ENCODE data around the gene DEFB124. TPM values are rescaled to one million over a fixed set of nuclear protein-coding genes. Genes with fewer than 3 reads are reported as not detected.
"Not testable (repeated sequence)": the region's sequence is repeated elsewhere in the genome, so short reads cannot be mapped to it uniquely, and the experiment has no call there.

Gene DEFB124
- total RNA-seq, result not detected

- DNase-seq, result no peak
- no peak within 1 kb of the TSS for H3K4me3 Mint-ChIP-seq
- CTCF ChIA-PET, result interaction anchor here (0.9 to 1.1 kb wide), 3 partner anchors 8 to 28 kb away, joined by 3 to 4 read pairs (median 3); no protein-coding TSS in a partner anchor
Observed at GRCh38 chr20:31474758-31475427, at the start of gene DEFB124, which contains the start of gene REM1. DEFB124 (minus strand) TSS chr20:31475127; CDS start chr20:31473013, 2,114 bp downstream. REM1 (plus strand) TSS chr20:31475288; CDS start chr20:31476446, 1,158 bp downstream.

DNA sequence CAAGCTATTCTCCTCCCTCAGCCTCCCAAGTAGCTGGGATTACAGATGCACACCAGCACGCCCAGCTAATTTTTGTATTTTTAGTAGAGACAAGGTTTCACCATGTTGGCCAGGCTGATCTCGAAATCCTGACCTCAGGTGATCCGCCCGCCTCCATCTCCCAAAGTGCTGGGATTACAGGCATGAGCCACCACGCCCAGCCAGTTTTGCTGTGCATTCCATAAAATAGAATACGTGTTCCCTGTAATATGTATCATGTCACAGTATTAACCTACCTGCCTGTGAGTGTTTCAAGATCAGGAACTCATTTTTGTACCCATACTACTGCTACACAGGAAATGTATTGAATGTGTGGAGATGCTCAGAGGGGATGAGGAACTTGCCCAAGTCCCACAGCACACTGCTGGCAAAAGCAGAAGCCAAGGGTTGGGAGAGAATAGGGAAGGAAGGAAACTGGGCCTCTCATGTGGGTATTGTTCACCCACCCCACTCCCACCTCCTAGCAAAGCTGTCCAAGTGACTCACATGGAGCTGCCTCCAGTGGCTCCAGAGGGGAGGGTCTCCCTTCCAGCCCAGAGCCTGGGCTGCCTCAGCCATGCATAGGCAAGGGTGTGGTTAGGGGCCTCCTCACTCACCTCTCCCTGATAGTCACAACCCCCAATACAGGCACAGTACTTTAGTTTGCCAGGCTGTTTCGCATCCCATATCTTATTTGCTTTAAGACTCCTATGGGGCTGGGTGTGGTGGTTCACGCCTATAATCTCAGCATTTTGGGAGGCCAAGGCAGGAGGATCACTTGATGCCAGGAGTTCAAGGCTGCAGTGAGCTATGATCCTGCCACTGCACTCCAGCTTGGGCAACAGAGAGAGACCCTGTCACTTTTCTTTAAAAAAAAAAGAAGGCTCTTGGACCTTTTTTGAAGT is 48.7 kb upstream of the DEFB124 start:
- CTCF ChIA-PET, result interaction anchor here (1.2 to 1.5 kb wide), 2 partner anchors 8 to 89 kb away, joined by 4 to 6 read pairs; no protein-coding TSS in a partner anchor
- POLR2A ChIA-PET, result interaction anchor here (0.7 kb wide), 1 partner anchor 18 kb away, joined by 3 read pairs; no protein-coding TSS in a partner anchor
- H3K4me3 Mint-ChIP-seq, result no peak overlapping the region
- peaks cover 39% of the 10 kb centered on the region for H3K4me1 Mint-ChIP-seq
- no peak for DNase-seq
- H3K27me3 Mint-ChIP-seq, result no peaks in the 10 kb centered on the region
- H3K27ac Mint-ChIP-seq, result no peak overlapping the region
- H3K36me3 Mint-ChIP-seq (ENCODE audit: low read depth), result peaks cover 36% of the 10 kb centered on the region
- H3K9me3 Mint-ChIP-seq, result no peaks in the 10 kb centered on the region

More at GRCh38 chr20:31474758-31475427, at the start of gene DEFB124, which contains the start of gene REM1:
- Mint-ChIP-seq H3K27me3 (peaks cover 38% of the 10 kb centered on the region), H3K4me1 (peaks cover 2% of the 10 kb centered on the region), H3K9me3 (peaks cover 4% of the 10 kb centered on the region), H3K36me3 (ENCODE audit: low read depth) (peaks cover 2% of the 10 kb centered on the region), H3K27ac (no peak within 1 kb of the TSS)
- POLR2A ChIA-PET, result no interaction called here

GRCh38 chr20:31522731-31523130 is 47.8 kb upstream of the DEFB124 start:
- Mint-ChIP-seq H3K27ac (no peak overlapping the region), H3K27me3 (no peaks in the 10 kb centered on the region), H3K9me3 (no peaks in the 10 kb centered on the region), H3K4me1 (peaks cover 39% of the 10 kb centered on the region), H3K36me3 (ENCODE audit: low read depth) (peaks cover 36% of the 10 kb centered on the region), H3K4me3 (no peak overlapping the region)
- DNase-seq, result no peak
- POLR2A ChIA-PET, result interaction anchor here (0.7 kb wide), 1 partner anchor 19 kb away, joined by 3 read pairs; no protein-coding TSS in a partner anchor
- CTCF ChIA-PET, result interaction anchor here (0.6 to 1.5 kb wide), 5 partner anchors 9 to 194 kb away, joined by 3 to 6 read pairs (median 4); no protein-coding TSS in a partner anchor

- H3K27me3 Mint-ChIP-seq, H3K4me3 Mint-ChIP-seq, DNase-seq, H3K9me3 Mint-ChIP-seq, H3K27ac Mint-ChIP-seq, POLR2A ChIA-PET: not testable (repeated sequence)
- peaks cover 21% of the 10 kb centered on the region for H3K36me3 Mint-ChIP-seq (ENCODE audit: low read depth)
- H3K4me1 Mint-ChIP-seq, result peaks cover 39% of the 10 kb centered on the region
- CTCF ChIA-PET, result interaction anchor here (0.6 to 2.0 kb wide), 8 partner anchors 16 to 92 kb away, joined by 3 to 9 read pairs (median 4); no protein-coding TSS in a partner anchor
Observed at GRCh38 chr20:31521267-31521666, 46.3 kb upstream of the DEFB124 start.

GRCh38 chr20:31517373-31517772 is 42.4 kb upstream of the DEFB124 start:
- Mint-ChIP-seq H3K4me3 (no peak overlapping the region), H3K4me1 (peaks cover 28% of the 10 kb centered on the region), H3K9me3 (no peaks in the 10 kb centered on the region), H3K36me3 (ENCODE audit: low read depth) (peaks cover 13% of the 10 kb centered on the region), H3K27ac (no peak overlapping the region), H3K27me3 (no peaks in the 10 kb centered on the region)
- POLR2A ChIA-PET, result no interaction called here
- CTCF ChIA-PET, result interaction anchor here (1.9 kb wide), 1 partner anchor 95 kb away, joined by 8 read pairs; no protein-coding TSS in a partner anchor
- no peak for DNase-seq

- DNase-seq, result peak; percentile 51
- no peaks in the 10 kb centered on the region for H3K27me3 Mint-ChIP-seq
- no peak overlapping the region for H3K4me3 Mint-ChIP-seq
- no peaks in the 10 kb centered on the region for H3K9me3 Mint-ChIP-seq
- no peak overlapping the region for H3K27ac Mint-ChIP-seq
- ChIA-PET CTCF (interaction anchor here (1.1 to 1.9 kb wide), 2 partner anchors 15 to 96 kb away, joined by 3 to 8 read pairs; no protein-coding TSS in a partner anchor), POLR2A (no interaction called here)
- H3K4me1 Mint-ChIP-seq, result peaks cover 24% of the 10 kb centered on the region
- peaks cover 10% of the 10 kb centered on the region for H3K36me3 Mint-ChIP-seq (ENCODE audit: low read depth)
Observed at GRCh38 chr20:31516651-31517050, 41.7 kb upstream of the DEFB124 start.

GRCh38 chr20:31516166-31516565 is 41.2 kb upstream of the DEFB124 start:
- peaks cover 24% of the 10 kb centered on the region for H3K4me1 Mint-ChIP-seq
- ChIA-PET POLR2A (no interaction called here), CTCF (interaction anchor here (0.9 to 1.9 kb wide), 4 partner anchors 14 to 97 kb away, joined by 3 to 8 read pairs (median 4); no protein-coding TSS in a partner anchor)
- no peaks in the 10 kb centered on the region for H3K27me3 Mint-ChIP-seq
- H3K9me3 Mint-ChIP-seq, result no peaks in the 10 kb centered on the region
- H3K36me3 Mint-ChIP-seq (ENCODE audit: low read depth), result peaks cover 10% of the 10 kb centered on the region
- no peak overlapping the region for H3K4me3 Mint-ChIP-seq
- DNase-seq, result no peak
- no peak overlapping the region for H3K27ac Mint-ChIP-seq

DNA sequence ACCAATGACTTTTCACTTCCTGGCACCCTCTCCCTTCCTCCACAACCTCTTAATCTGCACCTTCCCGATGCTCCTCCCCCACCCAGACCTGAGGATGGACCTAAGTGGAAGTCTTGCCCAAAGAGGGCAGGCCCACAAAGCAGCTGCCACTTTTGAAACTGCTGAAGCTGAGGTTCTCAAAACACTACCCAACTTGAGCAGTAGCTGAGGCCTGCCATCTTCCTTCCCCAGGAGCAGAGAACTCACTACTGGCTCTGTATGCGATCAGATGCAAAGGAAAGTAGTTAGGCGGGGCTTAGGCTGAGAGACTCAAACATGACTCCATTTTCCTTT is 40.8 kb upstream of the DEFB124 start:
- peak; percentile 40 for DNase-seq
- Mint-ChIP-seq H3K27me3 (no peaks in the 10 kb centered on the region), H3K27ac (no peak overlapping the region), H3K4me1 (peaks cover 21% of the 10 kb centered on the region), H3K4me3 (no peak overlapping the region), H3K9me3 (no peaks in the 10 kb centered on the region), H3K36me3 (ENCODE audit: low read depth) (peaks cover 10% of the 10 kb centered on the region)
- ChIA-PET CTCF (interaction anchor here (0.9 to 1.9 kb wide), 4 partner anchors 13 to 97 kb away, joined by 3 to 8 read pairs (median 4); no protein-coding TSS in a partner anchor), POLR2A (no interaction called here)

DNA sequence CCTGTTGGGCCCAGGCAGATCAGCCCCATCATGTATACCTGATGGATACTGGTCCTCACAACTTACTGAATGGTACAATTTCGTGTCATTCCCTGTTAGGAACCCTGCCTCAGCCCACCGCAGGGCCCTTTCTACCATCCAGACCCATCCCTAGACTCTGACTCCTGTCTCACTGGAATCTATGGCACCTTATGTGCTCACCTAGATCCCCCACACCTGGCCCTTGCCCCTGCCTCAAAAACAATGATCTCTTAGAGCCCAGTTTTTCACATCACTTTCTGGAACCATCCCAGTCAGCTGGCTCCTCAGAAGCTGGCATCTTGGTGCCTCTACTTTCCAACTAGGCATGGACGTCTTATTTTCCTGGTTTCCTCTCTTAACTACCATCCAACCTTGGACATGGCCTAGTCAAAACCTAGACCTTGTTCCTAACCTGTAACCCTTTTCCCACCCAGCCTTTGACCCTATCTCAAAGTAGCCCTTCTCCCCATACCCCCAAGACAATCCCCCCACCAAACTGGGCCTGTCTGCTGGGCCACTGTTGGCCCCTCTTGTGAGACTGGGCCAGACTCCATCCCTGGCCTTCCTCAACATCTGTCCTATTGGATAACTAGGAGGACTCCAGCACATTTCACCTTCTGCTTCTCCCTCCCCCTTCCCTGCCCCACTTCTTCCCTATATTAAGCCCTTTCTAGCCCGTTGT is 40.3 kb upstream of the DEFB124 start:
- no peaks in the 10 kb centered on the region for H3K9me3 Mint-ChIP-seq

DNA sequence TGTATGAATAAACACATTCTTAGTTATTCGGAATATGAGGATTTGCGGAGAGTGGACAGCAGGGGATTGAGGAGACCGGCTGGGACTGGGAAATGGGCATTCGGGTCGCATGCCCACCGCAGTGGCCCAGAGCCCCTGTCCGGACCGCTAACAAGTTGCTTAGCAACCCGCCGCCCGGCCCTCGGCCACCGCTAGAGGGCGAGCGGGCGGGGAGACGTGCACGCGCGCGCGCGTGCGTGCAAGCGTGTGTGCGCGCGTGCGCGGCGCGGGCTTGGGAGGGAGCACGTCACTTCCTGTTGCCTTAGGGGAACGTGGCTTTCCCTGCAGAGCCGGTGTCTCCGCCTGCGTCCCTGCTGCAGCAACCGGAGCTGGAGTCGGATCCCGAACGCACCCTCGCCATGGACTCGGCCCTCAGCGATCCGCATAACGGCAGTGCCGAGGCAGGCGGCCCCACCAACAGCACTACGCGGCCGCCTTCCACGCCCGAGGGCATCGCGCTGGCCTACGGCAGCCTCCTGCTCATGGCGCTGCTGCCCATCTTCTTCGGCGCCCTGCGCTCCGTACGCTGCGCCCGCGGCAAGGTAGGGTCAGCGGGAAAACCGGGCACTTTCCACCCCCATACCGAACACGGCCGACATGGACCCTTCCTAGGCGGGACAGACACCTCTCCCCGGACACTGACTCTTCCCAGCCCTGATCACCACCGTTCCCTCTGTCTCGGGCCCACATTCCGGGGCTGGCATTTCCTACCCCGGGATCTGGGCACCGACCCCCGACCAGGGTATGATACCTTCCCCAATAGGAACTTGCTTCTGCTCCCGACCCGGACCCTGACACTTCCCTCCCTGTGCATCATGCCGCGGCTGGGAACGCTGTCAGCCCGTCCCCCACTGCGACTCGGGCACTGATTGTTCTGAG is 39.5 kb upstream of the DEFB124 start, which contains the start of gene HM13:
Gene HM13 (plus strand): TSS at position 289 of the 918 bp plus-strand sequence. CDS start 110 bp downstream, at position 399.
- Mint-ChIP-seq H3K9me3 (no peaks in the 10 kb centered on the region), H3K27ac (peak within 1 kb of the TSS; percentile 68), H3K4me3 (no peak within 1 kb of the TSS), H3K4me1 (peaks cover 10% of the 10 kb centered on the region), H3K36me3 (ENCODE audit: low read depth) (peaks cover 7% of the 10 kb centered on the region), H3K27me3 (peaks cover 2% of the 10 kb centered on the region)
- POLR2A ChIA-PET, result no interaction called here
- CTCF ChIA-PET, result interaction anchor here (1.0 to 1.6 kb wide), 3 partner anchors 15 to 98 kb away, joined by 4 to 6 read pairs (median 4); no protein-coding TSS in a partner anchor
- DNase-seq, result peak; percentile 90

More for the DNA sequence above, 40.3 kb upstream of the DEFB124 start:
- CTCF ChIA-PET, result interaction anchor here (0.9 to 1.9 kb wide), 5 partner anchors 13 to 98 kb away, joined by 3 to 8 read pairs (median 4); no protein-coding TSS in a partner anchor
- peaks cover 16% of the 10 kb centered on the region for H3K4me1 Mint-ChIP-seq
- no peak overlapping the region for H3K27ac Mint-ChIP-seq
- no peak for DNase-seq
- H3K36me3 Mint-ChIP-seq (ENCODE audit: low read depth), result peaks cover 10% of the 10 kb centered on the region
- H3K27me3 Mint-ChIP-seq, result peaks cover 2% of the 10 kb centered on the region
- no peak overlapping the region for H3K4me3 Mint-ChIP-seq
- POLR2A ChIA-PET, result no interaction called here

Data from activated CD4-positive, alpha-beta T cell treated with anti-CD3 and anti-CD28 coated beads, Interleukin-2, amount 10 ng/mL, durations not matched to agents 7 days and 5 days (primary cell).